ENCODE data around the gene ROR1.

ROR1 gene

GRCh38 chr1:63822540-63822939 lies 48.7 kb downstream of the ROR1 start:
- DNase-seq (ENCODE audit: low read depth in 2 of 2) = no peak

- DNase-seq (ENCODE audit: low read depth in 2 of 2) = no peak
These were observed 50.6 kb downstream of the ROR1 start for GRCh38 chr1:63824451-63824850.

- DNase-seq (ENCODE audit: low read depth in 2 of 2) = no peak
These were observed 51.3 kb downstream of the ROR1 start for GRCh38 chr1:63825111-63825510.

DNA sequence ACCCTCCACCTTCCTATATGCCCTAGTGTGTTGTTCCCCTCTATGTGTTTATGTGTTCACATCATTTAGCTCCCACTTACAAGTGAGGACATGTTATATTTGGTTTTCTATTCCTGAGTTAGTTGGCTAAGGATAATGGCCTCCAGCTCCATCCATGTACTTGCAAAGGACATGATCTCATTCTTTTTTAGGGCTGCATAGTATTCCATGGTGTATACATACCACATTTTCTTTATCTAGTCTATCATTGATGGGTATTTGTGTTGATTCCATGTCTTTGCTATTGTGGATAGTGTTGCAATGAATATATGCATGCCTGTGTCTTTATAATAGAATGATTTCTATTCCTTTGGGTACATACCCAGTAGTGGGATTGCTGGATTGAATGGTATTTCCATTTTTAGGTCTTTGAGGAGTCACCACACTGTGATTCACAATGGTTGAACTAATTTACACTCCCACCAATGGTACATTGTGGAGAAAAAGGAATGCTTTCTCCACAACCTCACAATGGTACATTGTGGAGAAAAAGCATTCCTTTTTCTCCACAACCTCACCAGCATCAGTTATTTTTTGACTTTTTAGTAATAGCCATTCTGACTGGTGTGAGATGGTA lies 52.5 kb downstream of the ROR1 start:
- DNase-seq (ENCODE audit: low read depth in 2 of 2) = peak; percentile 88 to 89

DNA sequence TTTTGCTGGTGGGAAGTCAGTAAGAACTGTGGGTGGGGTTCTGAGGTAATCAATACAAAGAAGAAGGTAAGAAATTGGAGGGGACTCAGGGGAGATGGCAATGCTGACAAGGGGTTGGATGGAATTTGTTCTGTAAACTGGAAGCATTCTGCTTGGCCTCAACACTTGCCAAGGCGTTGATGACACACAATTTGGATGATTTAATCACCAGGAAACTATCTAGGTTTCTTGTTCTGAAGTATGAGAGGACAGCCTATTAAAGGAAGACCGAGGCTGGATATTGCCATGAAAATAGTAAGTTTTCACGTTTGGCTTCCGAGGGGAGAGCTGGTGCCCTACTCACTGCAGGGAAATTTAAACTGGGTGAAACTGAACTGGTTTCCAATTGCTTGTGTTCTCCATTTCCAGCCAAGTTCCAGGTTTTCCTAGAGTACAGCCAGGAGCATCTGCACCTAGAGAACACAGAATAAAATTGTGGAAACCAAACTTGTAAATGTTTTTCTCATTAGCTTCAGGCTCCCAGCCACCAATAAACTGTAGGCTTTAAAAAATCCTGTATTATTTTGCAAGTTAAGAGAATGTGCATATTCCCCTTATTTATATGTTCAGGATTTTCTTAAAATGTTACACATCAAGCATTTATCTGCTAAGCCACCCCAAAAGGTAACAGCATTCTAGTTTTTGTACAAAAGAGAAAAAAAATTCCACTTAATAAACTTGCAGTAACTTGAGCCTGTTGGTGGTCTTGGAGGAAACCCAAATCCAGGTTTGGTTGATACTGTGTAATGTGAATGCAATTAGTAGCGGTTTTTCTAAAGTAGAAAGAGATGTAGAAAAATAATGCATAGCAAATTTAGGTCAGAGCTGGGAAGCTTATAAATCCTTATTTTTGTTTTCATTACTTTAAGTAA lies 53.8 kb downstream of the ROR1 start:
- DNase-seq (ENCODE audit: low read depth in 2 of 2) = no peak

GRCh38 chr1:63828322-63829044 lies 54.7 kb downstream of the ROR1 start:
- no peak for DNase-seq (ENCODE audit: low read depth in 2 of 2)

- DNase-seq (ENCODE audit: low read depth in 2 of 2) = no peak
These were observed 55.8 kb downstream of the ROR1 start for GRCh38 chr1:63829349-63830327.

DNA sequence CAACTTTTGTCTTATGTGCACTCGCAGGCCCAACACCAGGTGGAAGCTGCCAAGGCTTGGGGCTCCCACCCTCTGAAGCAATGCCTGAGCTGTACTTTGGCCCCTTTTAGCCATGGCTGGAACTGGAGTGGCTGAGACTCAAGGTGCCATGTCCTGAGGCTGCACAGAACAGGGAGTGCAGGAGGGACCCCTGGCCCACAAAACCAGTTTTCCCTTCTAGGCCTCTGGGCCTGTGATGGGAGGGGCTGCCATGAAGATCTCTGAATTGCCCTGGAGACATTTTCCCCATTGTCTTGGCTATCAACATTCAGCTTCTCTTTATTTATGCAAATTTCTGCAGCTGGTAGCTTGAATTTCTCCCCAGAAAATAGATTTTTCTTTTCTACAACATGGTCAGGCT lies 57.6 kb downstream of the ROR1 start:
- DNase-seq (ENCODE audit: low read depth in 2 of 2) = no peak

DNA sequence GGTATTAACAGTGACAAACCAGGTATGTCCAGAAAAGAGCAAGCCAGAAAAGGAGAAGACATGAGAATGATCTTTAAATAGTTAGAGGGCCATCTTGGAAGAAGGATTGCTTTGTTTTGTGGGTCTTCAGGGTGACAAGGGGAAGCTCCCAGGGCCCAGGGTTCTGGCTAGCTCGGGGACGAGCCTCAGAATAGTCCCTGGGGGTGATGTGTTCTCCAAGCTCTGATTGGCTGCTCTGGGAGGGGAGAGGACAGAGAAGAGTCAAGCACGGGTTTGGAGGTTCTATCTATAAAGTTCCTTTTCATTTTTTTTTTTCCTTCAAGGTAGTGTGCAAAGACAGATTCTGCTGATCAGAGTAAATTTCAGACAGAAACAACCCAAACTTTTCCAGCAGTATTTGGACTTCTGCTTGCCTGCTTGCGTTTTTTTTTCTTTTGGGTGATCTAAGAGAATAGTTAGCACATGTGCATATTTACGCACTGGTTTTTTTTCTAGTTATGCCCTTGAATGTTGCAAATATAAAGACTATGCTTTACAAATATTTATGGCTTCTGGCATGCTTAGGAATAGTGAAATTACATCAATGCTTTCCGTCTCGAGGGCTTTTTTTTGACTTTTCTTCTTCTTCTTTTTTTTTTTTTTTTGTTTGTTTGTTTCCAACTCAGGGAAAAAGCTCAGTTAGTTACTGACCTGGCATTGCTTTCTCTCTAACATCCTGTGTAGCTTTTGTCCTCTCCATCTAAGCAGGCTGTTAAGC lies 59.7 kb downstream of the ROR1 start:
- DNase-seq (ENCODE audit: low read depth in 2 of 2) = no peak

GRCh38 chr1:63835128-63835527 lies 61.3 kb downstream of the ROR1 start:
- DNase-seq (ENCODE audit: low read depth in 2 of 2) = no peak

DNA sequence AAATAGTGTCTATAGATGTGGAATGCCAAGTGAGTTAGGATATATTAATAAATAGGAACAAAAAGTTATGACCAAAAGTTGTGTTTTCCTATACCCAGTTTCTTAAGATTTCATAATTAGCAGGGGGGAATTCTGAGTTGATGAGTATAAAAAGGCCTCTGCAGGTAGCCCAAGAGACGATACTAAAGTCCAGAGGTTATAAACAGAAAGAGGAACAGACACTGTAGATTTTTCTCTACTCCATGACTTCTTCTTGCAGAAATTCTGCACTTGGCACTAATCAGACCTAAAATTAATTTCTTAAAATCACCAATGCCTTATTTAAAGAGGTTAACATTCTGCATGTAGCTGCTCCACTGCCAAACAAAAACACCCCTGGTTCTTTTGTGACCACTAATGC lies 62.6 kb downstream of the ROR1 start:
- DNase-seq (ENCODE audit: low read depth in 2 of 2) = no peak

GRCh38 chr1:63836830-63837229 lies 63.0 kb downstream of the ROR1 start:
- DNase-seq (ENCODE audit: low read depth in 2 of 2) = no peak

- DNase-seq (ENCODE audit: low read depth in 2 of 2) = no peak
These were observed 69.2 kb downstream of the ROR1 start for GRCh38 chr1:63843010-63843409.

GRCh38 chr1:63843884-63844283 lies 70.1 kb downstream of the ROR1 start:
- no peak for DNase-seq (ENCODE audit: low read depth in 2 of 2)

DNA sequence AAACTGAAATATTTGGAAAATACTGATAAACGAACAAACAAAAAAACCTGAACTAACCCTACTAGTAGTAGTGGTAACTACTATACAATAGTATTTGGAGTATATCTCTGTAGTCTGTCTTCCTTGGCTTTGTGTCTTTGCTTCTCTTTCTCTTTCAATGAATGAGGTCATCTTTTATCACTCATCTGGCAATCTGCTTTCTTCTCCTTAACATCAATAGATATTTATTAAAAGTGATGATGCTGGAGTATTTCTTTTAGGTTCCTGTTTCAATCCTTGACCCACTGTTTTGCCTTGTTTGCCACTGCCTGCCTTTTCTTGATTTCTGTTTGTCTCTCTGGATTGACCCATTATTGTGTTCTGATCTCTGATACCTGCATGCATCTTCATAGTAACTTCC lies 71.5 kb downstream of the ROR1 start:
- no peak for DNase-seq (ENCODE audit: low read depth in 2 of 2)

DNA sequence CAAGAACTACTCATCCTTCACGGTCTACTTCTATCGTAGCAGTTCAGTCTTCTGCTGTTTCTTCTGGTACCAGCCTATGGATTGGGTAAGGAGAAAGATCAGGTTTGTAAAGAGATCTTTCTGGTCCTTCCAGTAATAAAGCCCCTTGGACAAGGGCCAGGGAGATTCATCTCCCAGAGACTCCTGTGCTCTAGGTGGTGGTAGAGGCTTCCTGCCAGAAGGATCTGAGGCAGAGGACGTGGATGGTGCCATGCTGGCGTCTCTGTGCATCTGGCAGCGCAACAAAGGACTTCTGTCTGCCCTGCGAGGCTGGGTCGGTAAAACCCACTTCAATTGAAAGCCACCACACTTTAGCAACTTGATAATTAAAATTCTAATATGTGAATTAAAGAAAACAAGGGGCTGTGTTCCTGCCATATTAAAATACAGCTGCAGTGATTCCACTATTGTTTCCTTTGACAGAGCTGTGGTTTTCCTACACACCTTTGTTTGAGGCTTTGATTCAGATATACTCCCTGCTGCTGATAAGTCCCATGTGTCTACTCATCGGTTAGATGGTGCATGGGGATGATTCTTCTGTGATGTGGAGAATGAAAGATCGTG lies 73.6 kb downstream of the ROR1 start:
- DNase-seq (ENCODE audit: low read depth in 2 of 2) = no peak

GRCh38 chr1:63848733-63849132 lies 74.9 kb downstream of the ROR1 start:
- peak in 1 of 2 experiments; percentile 21 for DNase-seq (ENCODE audit: low read depth in 2 of 2)

- DNase-seq (ENCODE audit: low read depth in 2 of 2) = no peak
These were observed 75.3 kb downstream of the ROR1 start for GRCh38 chr1:63849149-63849548.

DNA sequence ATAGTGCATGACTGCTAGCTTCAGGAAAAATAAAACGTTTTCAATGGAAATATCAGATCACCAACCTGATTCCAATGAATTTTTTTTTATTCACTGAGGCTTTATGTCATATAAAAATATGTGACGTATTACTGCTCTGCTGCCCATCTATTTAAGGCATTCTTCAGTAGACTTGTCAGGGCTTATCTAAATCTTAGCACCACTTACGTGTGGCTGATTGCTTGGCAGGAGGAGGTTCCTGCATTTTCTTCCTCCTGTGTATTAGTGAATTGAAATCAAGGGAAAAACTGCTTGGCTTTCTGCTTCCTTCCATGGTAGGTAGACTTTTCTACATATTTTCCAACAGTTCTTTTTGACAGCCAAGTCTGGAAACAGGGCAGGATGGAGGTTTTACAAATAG lies 80.3 kb downstream of the ROR1 start:
- no peak for DNase-seq (ENCODE audit: low read depth in 2 of 2)

- no peak for DNase-seq (ENCODE audit: low read depth in 2 of 2)
These were observed 82.1 kb downstream of the ROR1 start for GRCh38 chr1:63855942-63856341.
